Kidney capillary endothelial cell (primary cell): ENCODE data around the gene MYO16.

Source experiments
- DNase-seq: peaks from one replicate; pipeline ENCODE4 v3.0.0-alpha.2; 2018; ENCODE audit warnings: low spot score

MYO16 gene

GRCh38 chr13:109126891-109127641, 497.7 kb downstream of the MYO16 start:
- no peak for DNase-seq

GRCh38 chr13:109128121-109128520, 498.7 kb downstream of the MYO16 start:
- no peak for DNase-seq

- no peak for DNase-seq
Measured at GRCh38 chr13:109130093-109130835, 500.9 kb downstream of the MYO16 start.

- DNase-seq = no peak
Measured at GRCh38 chr13:109131698-109132257, 502.4 kb downstream of the MYO16 start.

- DNase-seq = no peak
Measured at GRCh38 chr13:109135018-109135417, 505.6 kb downstream of the MYO16 start.

DNA sequence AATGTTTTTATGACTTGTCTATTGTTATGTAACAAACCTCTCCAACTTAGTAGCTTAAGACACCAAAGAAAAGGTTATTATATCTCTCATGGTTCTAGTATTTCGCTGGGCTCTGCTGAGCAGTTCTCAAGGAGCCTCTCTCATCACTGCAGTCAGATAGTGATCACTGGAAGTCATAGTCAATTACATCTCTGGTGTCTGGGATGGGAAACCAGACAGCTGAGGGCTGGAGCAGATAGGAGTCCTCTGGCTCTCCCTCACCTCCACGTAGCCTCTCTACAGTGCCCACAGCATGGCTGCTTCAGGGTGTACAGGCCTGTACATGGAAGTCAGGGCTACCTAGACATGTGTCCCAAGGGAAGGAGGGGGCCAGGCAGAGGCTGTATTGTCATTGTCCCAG, 507.5 kb downstream of the MYO16 start:
- no peak for DNase-seq

DNA sequence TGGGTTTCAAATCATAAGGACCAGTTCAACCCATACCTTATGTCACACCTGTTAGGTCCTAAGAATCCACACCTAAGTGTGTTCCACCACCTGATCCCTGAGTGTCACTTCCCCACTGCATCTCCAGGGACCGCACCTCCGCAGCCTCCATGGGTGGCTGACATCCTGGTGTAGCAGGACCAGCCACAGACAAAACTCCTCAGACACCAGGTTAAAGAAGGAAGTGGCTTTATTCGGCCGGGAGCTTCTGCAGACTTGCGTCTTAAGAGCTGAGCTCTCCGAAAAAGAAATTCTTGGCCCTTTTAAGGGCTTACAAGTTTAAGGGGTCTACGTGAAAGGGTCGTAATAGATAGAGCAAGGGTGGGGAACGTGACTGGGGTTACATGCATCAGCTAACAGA, 509.9 kb downstream of the MYO16 start:
- DNase-seq = no peak

DNA sequence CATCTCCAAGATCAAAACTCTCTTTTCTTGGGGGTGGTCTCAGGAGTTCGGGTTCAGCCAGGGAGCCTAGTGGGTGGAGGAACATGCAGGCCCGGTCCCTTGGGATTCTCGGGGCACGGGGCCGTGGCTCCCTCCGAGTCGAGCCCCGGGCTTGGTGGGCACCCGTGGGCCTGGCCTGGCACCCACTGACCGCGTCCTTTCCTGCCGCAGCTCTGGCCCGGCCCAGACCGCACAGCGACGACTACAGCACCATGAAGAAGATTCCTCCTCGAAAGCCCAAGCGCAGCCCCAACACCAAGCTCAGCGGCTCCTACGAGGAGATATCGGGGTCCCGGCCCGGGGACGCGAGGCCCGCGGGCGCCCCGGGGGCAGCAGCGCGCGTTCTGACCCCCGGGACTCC, 510.6 kb downstream of the MYO16 start:
- DNase-seq = no peak

- DNase-seq = no peak
Measured at GRCh38 chr13:109140479-109141349, 511.3 kb downstream of the MYO16 start.

DNA sequence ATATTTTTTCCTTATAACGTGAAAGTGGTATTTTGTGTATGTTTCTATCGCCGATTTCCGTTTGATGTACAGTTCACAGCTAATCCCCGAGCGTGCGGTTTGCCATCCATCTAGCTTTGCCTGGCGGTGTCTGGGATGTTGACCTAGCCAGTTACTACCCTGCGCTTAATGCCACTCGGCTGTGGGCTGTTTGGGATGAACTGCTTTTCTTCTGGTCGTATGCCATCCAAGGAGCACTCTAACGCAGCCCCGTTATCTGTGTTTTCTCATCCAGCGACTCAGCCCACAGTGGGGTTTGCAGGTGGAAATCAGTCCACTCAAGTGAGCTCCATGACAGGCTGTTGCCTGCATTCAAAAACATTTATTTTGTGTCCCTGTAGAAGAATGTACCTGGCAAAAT, 512.3 kb downstream of the MYO16 start:
- DNase-seq = no peak

GRCh38 chr13:109144693-109145437, 515.5 kb downstream of the MYO16 start:
- DNase-seq = no peak

- DNase-seq = peak; percentile 18
Measured at GRCh38 chr13:109145631-109146030, 516.2 kb downstream of the MYO16 start.

DNA sequence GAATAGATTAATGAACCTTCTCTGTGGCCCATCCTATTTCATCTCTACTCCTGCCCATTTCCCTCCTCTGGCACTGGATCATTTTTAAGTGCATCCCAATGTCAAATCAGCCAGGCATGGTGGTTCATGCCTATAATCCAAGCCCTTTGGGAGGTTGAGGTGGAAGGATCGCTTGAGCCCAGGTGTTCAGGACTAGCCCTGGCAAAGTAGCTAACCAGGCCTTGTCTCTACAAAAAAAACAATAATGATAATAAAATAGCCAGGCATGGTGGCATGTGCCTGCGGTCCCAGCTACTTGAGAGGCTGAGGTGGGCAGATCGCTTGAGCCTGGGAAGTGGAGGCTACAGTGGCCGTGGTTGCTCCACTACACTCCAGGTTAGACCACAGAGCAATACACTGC, 517.0 kb downstream of the MYO16 start:
- no peak for DNase-seq

GRCh38 chr13:109146912-109147647, 517.7 kb downstream of the MYO16 start:
- no peak for DNase-seq

- no peak for DNase-seq
Measured at GRCh38 chr13:109148243-109148642, 518.8 kb downstream of the MYO16 start.

DNA sequence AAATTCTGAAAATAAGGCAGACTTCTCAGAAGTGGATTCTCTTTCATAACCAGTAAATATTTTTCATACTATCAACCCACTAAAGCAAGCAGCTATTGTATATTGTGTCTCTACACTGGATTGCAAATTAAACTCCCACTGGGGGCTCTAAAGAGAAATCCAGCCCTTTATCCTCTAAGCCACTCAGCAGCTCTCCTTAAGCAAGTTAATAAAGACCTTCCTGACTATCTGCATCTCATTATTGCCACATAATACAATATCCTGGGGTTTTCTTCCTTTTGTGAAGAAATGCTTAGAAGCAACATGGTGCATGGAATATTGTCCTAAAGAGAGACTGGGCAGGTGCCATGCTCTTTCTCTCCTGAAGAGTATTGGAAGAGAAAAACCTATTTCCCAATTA, 521.3 kb downstream of the MYO16 start:
- DNase-seq = no peak

- DNase-seq = no peak
Measured at GRCh38 chr13:109151255-109151654, 521.8 kb downstream of the MYO16 start.

GRCh38 chr13:109151696-109152095, 522.3 kb downstream of the MYO16 start:
- no peak for DNase-seq

GRCh38 chr13:109152311-109152820, 523.0 kb downstream of the MYO16 start:
- no peak for DNase-seq

DNA sequence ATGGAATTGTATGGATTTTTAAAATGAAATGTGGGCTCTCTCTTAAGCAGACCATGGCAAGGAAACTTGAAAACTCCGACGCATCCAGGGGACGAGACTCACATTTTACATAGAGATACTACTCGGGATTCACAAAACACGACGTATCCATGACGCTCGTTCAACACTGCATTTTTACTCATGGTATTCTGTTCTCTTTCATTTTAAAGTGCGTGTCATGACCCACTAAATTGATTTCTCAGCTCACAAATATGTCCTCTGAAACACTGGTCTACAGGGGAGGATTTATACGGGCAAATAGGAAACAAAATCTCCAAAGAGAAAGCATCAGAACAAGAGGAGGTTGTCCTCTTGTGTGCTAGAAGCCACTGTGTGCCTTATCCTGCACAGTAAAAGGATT, 523.5 kb downstream of the MYO16 start:
- no peak for DNase-seq

- DNase-seq = no peak
Measured at GRCh38 chr13:109154146-109154545, 524.7 kb downstream of the MYO16 start.
